Smooth muscle cell (in vitro differentiated cells): Measurements from ENCODE around the gene SKIC2. TPM values are rescaled to one million over a fixed set of nuclear protein-coding genes. Genes with fewer than 3 reads are reported as not detected.

Experiments
- DNase-seq: peaks from one replicate; lab custom pipeline; 2025; ENCODE audit not compliant: unreplicated experiment; lab: John Stamatoyannopoulos, UW
- H2AFZ ChIP-seq: fragments of 200-600 bp; sonication (generic); 2 replicates; pipeline ENCODE4 v1.6.0; 2016; ENCODE audit warnings: antibody characterized with exemption, low read depth, mild to moderate bottlenecking
- H3F3A ChIP-seq: fragments of 200-600 bp; sonication (generic); 2 replicates; pipeline ENCODE4 v1.6.0; 2017; ENCODE audit warnings: antibody characterized with exemption, low read depth
- H3K27ac ChIP-seq: fragments of 200-600 bp; sonication (generic); 2 replicates; pipeline ENCODE4 v1.5.1; 2016; ENCODE audit warnings: low read depth, mild to moderate bottlenecking
- H3K27me3 ChIP-seq: fragments of 200-600 bp; sonication (generic); 2 replicates; pipeline ENCODE4 v1.6.1; 2016; ENCODE audit warnings: low read depth, mild to moderate bottlenecking
- H3K36me3 ChIP-seq: fragments of 200-600 bp; sonication (generic); 2 replicates; pipeline ENCODE4 v1.5.1; 2016; ENCODE audit warnings: low read depth
- H3K4me1 ChIP-seq: fragments of 200-600 bp; sonication (generic); 2 replicates; pipeline ENCODE4 v1.5.1; 2016; ENCODE audit warnings: low read depth
- H3K4me2 ChIP-seq: fragments of 200-600 bp; sonication (generic); 2 replicates; pipeline ENCODE4 v1.6.0; 2016; ENCODE audit warnings: mild to moderate bottlenecking
- H3K4me3 ChIP-seq: fragments of 200-600 bp; sonication (generic); 2 replicates; pipeline ENCODE4 v1.5.1; 2016; ENCODE audit warnings: mild to moderate bottlenecking
- H3K79me2 ChIP-seq: fragments of 200-600 bp; sonication (generic); 2 replicates; pipeline ENCODE4 v1.6.0; 2016; ENCODE audit warnings: low read depth, mild to moderate bottlenecking
- H3K9ac ChIP-seq: fragments of 200-600 bp; sonication (generic); 2 replicates; pipeline ENCODE4 v1.6.0; 2016; ENCODE audit warnings: low read depth
- H3K9me3 ChIP-seq: fragments of 200-600 bp; sonication (generic); replicated peaks from 2 replicates; pipeline ENCODE4 v1.5.1; 2016; ENCODE audit warnings: low read depth
- H4K20me1 ChIP-seq: fragments of 200-600 bp; sonication (generic); 2 replicates; pipeline ENCODE4 v1.6.0; 2016; ENCODE audit warnings: low read depth
- WGBS: methylation state at CpG from one replicate; pipeline ENCODE4 v1.1.7; 2016; ENCODE audit warnings: low lambda C conversion rate; 5-methylcytosine and 5-hydroxymethylcytosine counted together
- polyA plus RNA-seq: library from polyadenylated mRNA; unstranded; fragments of >200 nt; fragmentation: Nextera tagmentation; extraction: Ambion mirVana; gene quantifications from 2 replicates; pipeline ENCODE4 v1.2.1, GENCODE V29; 2016
- total RNA-seq: library from RNA; depleted of rRNA; stranded (reverse); fragments of >200 nt; gene quantifications from 2 replicates; pipeline ENCODE4 v1.2.3, GENCODE V29; 2014
- TF ChIP-seq, protein P1 (sequence below): fragments of 200-600 bp; sonication (generic); IDR thresholded peaks from 2 replicates; pipeline ENCODE4 v1.5.1; 2017; ENCODE audit warnings: borderline replicate concordance, mild to moderate bottlenecking, antibody characterized with exemption; ENCODE audit not compliant: insufficient read depth, poor library complexity, severe bottlenecking

Gene SKIC2
- total and polyA plus RNA-seq, 2 experiments from 2014 or later = 27.6 to 56.0 TPM

DNA sequence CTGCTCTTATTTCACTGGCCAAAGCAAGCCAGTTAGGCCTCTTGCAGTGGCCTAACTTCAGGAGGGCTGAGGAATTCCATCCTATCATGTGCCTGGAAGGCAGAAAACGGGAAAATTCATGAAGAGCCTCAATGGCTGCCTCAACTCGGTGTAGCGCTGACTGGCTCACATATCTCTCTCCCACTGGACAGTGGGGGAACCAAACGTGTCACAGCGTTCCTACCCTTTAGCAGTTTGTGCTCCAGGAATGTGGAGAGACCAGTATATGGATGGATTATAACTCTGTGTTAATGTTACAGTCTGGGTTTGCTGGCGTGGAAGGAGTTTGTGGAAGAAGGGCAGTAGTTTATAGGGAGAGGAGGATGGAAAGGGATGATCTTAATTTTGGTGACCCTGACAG is 43.2 kb upstream of the SKIC2 start:
- Histone ChIP-seq H3K27me3 (no peaks in the 10 kb centered on the region), H3K4me1 (no peaks in the 10 kb centered on the region), H3K36me3 (no peaks in the 10 kb centered on the region)

DNA sequence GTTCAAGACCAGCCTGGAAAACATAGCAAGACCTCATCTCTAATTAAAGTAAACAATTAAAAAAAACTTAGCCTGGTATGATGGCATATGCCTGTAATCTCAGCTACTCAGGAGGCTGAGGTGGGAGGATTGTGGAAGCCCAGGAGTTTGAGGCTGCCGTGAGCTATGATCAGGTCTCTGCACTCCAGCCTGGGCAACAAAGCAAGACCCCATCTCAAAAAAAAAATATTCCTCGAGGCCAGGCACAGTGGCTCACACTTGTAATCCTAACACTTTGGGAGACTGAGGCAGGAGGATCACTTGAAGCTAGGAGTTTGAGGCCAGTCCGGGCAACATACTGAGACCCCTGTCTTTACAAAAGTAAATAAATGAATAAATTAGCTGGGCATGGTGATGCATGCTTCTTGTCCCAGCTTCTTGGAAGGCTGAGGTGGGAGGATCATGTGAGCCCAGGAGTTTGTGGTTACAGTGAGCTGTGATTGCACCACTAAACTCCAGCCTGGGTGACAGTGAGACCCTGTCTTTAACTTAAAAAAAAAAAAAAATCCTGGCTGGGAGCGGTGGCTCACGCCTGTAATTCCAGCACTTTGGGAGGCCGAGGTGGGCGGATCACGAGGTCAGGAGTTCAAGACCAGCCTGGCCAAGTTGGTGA is 40.8 kb upstream of the SKIC2 start:
- Histone ChIP-seq H3K4me1 (no peaks in the 10 kb centered on the region), H3K27ac (no peak overlapping the region), H3K27me3 (no peaks in the 10 kb centered on the region), H3K9me3 (no peaks in the 10 kb centered on the region), H3K9ac (no peak overlapping the region), H2AFZ (no peak overlapping the region), H3K36me3 (no peaks in the 10 kb centered on the region), H4K20me1 (no peaks in the 10 kb centered on the region), H3K4me2 (no peak overlapping the region), H3F3A (no peaks in the 10 kb centered on the region), H3K4me3 (no peak overlapping the region), H3K79me2 (no peaks in the 10 kb centered on the region)
- TF ChIP-seq, protein P1, sequence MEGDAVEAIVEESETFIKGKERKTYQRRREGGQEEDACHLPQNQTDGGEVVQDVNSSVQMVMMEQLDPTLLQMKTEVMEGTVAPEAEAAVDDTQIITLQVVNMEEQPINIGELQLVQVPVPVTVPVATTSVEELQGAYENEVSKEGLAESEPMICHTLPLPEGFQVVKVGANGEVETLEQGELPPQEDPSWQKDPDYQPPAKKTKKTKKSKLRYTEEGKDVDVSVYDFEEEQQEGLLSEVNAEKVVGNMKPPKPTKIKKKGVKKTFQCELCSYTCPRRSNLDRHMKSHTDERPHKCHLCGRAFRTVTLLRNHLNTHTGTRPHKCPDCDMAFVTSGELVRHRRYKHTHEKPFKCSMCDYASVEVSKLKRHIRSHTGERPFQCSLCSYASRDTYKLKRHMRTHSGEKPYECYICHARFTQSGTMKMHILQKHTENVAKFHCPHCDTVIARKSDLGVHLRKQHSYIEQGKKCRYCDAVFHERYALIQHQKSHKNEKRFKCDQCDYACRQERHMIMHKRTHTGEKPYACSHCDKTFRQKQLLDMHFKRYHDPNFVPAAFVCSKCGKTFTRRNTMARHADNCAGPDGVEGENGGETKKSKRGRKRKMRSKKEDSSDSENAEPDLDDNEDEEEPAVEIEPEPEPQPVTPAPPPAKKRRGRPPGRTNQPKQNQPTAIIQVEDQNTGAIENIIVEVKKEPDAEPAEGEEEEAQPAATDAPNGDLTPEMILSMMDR = no peak
- DNase-seq = no peak
- WGBS = 93% methylated on average over 8 of the region's 8 CpGs

More for the DNA sequence above, 43.2 kb upstream of the SKIC2 start:
- Histone ChIP-seq H2AFZ (no peak overlapping the region), H3F3A (no peaks in the 10 kb centered on the region), H3K4me3 (no peak overlapping the region), H3K4me2 (no peak overlapping the region), H3K9me3 (no peaks in the 10 kb centered on the region), H3K9ac (no peak overlapping the region), H3K27ac (no peak overlapping the region), H4K20me1 (no peaks in the 10 kb centered on the region), H3K79me2 (no peaks in the 10 kb centered on the region)
- no peak for DNase-seq
- TF ChIP-seq, protein P1 = no peak
- WGBS = 80% methylated on average over 6 of the region's 6 CpGs

DNA sequence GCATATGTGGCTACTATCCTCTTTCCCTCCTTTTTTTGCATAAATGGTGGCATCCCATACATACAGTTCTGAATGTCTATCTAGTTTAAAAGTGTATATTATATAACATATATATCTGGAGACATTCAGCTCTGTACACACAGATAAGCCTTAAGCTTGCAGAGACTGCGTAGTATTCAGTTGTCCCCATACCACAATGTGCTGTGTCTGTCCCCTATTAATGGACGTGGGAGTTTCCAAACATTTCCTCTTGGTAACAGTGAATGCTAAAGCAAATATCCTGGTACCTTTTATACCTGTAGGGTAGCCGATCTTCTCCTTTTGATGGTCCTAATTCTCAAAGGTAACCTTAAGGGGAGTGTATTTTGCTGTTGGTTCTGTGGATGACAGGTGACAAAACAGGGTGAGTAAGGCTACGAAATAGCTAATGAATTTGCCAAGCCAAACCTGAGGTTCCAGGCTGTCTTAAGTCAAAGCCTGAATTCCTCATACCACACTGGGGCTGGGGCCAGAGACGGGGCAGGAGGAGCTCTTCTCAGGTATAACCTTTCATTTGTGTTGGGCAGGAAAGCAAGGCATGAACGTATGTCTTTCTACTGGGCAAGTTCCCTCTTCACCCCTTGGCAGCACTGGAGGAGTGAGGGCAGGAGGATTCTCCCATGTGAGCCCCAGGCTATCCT is 39.2 kb upstream of the SKIC2 start:
- Histone ChIP-seq H2AFZ (no peak overlapping the region), H3K4me1 (no peaks in the 10 kb centered on the region), H3K79me2 (no peaks in the 10 kb centered on the region), H3K27me3 (no peaks in the 10 kb centered on the region), H3K4me2 (no peak overlapping the region), H3K9me3 (no peaks in the 10 kb centered on the region), H4K20me1 (no peaks in the 10 kb centered on the region), H3K27ac (no peak overlapping the region), H3K4me3 (no peak overlapping the region), H3K9ac (no peak overlapping the region), H3K36me3 (no peaks in the 10 kb centered on the region), H3F3A (no peaks in the 10 kb centered on the region)
- WGBS = 81% methylated on average over 6 of the region's 6 CpGs
- DNase-seq = no peak
- TF ChIP-seq, protein P1 = no peak
